ENCODE results near the gene KIF18B.

KIF18B gene

DNA sequence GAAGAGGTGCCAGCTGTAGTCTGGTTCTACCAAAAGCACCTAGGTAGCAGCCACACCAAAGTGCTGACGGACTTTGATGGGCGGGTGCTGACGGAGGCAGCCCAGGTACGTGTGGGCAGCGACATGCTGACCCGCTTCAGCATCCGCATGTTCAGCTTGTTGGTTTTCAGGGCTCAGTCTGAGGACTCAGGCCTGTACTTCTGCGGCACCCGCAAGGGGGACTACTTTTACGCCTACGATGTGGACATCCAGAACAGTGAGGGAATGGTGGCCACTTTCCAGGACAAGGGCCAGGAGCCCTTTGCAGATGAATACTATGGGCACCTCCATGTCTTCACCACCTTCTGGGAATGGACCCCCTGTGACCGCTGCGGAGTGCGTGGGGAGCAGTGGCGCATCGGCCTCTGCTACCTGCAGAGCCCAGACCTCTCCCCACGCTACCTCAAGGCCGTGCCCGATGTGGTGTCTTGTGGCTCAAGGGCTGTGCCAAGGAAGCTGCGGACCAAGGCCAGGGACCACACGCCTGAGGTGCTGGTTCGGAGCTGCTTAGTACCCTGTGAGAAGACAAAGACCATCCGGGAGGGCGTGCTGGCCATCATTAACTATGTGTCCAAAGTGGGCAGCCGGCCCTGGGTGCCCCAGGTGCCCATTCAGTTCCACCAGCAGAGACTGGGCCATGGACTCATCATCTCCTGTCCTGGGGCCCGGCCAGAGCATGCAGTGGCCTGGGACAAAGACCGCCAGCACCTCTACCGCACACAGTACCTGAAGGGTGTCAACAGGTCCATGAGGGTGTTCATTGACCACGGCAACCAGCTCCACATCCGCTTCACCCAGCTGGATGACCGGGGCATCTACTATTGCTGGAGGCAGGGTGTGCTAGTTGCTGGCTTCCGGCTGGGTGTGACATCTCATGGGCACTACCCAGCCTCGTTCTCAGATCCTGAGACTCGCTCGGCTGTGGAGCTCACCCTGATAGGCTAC lies 43.3 kb downstream of the KIF18B start:
- no peak for FAIRE-seq

DNA sequence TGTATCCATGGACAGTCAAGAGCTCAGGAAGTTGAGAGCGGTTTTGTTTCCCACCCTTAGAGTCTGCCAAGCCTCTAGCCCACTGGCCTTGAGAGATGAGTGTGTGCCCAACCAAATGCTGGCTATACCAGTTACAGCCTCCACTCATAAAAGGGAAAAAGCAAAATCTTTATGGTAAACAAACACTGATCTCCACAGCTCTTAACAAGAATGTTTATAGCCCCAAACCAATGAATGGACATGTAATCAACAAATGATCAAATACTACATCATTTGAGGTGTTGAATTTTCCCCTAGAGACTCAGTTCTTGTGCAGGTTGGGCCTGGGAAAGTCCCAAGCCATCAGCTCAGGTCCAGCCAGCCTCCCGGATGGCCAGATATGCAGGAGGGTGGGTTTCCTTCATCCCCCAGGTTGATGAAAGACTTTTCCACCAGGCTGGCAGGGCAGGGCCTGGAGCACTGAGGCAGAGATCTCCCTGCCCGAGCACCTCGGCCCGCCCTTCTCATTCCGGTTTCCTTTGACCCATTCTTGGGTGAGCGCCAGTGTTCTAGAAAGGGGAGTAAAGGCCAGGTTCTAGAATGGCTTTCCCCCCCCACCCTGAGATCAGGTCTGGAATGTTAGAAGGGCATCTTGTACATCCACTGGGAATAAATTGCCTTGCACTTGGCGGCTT lies 44.4 kb downstream of the KIF18B start:
- FAIRE-seq = no peak

DNA sequence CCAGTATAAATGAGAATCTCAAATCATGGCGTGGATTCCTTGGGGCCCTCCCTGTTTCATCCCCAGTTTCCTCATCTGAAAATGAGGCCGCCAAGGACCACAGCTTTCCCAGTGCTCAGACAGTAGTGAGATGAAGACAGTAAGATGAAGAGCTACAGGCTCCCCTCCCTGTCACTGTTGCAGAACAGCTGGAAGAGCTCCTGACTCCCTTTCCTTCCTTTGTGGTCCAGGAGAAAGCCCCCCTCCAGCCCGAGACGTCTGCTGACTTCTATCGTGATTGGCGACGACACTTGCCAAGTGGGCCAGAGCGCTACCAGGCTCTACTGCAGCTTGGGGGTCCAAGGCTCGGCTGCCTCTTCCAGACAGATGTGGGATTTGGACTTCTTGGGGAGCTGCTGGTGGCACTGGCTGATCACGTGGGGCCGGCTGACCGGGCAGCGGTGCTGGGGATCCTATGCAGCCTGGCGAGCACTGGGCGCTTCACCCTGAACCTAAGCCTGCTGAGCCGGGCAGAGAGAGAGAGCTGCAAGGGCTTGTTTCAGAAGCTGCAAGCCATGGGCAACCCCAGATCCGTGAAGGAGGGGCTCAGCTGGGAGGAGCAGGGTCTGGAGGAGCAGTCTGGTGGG lies 45.3 kb downstream of the KIF18B start:
- no peak for FAIRE-seq

DNA sequence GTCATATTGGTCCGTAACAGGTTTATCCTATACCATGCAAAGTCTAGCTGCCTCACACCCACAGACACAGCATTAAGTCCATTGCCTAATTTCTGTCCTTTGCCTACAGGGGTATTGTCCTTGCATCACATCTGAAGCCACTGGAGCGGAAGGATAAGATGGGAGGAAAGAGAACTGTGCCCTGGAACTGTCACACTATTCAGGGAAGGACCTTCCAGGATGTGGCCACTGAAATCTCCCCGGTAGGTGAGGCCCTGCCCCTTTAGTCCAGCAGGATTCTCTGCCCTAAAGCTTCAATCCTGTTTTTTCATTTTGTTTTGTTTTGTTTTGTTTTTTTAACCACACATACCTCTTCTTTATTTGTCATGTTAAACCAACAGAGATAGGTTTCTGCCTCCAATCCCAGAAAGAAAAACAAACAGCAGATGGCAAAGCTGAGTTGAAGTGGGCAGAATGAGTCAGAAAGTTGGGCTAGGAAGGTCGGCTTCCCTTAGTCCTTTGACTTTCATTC lies 46.1 kb downstream of the KIF18B start:
- peak; percentile 66 for FAIRE-seq

DNA sequence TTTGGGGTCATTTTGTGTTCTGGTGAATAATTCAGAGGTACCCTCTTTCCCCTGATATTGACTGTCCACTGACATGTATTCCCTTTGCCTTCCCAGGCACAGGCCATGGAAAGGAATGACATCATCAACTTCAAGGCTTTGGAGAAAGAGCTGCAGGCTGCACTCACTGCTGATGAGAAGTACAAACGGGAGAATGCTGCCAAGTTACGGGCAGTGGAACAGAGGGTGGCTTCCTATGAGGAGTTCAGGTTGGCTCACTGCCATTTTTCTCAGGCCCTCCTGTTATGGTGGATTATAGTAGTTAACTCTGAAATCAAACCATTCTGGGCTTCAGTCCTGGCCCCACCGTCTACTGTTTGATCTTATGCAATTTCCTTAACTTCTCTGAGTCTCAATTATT lies 46.7 kb downstream of the KIF18B start:
- FAIRE-seq = no peak

DNA sequence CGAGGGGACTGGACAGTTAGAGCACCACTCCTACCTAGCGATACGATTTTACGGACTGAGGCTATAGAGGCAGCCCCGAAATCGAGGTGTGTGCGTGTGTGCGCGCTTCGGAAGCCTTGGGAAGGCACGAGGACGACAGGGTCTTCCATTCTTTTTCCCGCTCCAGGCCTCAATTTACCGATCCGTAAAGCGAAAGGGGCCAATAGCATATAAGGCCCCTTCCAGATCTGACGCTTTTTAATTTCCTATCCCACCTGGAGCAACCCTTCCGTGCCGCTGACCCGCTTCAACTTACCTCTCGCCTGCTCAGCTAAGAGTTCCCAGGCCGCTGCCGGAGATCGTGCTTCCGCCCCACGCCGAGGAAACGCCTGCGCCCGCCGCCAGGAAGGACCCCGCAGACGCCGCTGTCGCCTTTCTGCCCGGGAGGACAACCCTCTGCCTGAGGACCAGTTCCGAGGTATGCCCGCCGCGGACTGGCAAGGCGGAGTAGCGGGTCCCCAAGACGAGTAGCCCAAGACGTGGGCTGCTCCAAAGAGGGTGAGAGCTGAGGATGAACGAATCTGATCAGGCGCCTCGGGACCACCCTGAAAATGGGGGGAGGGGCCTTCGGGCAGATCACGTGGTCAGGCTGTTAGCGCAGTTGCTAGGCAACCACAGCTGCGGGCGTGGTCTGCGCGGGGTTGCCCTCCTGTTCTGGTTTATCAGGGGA lies 48.3 kb downstream of the KIF18B start, which contains the start of gene EFTUD2:
Gene EFTUD2, minus strand, starts transcription at position 372 of the 709 bp plus-strand sequence. CDS start 4,924 bp downstream, outside the sequence.
- peak; percentile 82 for FAIRE-seq

DNA sequence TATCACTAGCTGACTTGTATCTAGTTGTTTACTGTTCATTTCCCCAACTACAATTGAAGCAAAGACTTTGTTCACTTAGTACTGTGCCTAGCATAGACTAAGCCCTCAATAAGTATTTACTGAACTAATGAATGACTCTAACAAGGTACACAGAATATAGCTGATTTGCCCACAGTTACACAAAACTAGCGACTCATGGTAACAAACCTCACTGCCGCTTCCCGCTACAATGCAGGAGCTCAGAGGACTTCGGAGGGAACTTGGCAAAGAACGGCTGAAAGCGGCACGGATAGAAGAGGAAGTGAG lies 48.9 kb downstream of the KIF18B start:
- FAIRE-seq = no peak

DNA sequence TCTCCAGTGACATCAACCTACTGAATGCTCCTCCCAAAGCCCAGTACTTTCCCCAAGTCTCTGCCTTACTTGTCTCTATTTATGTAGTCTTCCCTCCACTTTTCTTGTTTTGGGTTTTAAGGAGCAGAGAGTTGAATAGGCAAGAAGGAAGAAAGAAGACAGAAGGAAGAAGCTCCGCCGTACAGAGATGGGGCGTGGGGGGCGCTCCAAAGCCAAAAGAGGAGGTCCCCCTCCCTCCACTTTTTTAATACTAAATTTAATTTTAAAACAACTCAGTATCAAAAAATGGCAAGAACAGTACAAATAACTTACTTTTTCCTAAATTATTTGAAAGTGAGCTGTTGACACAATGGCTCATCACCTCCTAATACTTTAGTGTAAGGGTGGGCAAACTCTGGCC lies 52.9 kb downstream of the KIF18B start:
- no peak for FAIRE-seq

DNA sequence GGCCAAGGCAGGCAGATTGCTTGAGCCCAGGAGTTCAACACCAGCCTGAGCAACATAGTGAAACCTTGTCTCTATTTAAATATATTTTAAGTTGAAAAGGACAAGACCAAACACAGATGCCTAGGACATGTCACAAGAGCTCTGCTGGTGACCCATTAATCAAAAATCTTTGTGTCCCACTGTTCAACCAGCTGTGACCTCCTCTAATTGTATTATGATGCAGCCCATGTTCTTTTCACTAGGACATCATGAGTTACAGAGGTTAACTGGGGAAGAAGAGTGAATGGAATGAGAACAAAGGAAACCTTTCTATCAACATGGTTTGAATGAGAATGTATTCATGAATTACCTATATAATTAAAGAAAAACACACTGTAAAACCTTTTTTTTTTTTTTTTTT lies 55.3 kb downstream of the KIF18B start:
- FAIRE-seq = no peak

DNA sequence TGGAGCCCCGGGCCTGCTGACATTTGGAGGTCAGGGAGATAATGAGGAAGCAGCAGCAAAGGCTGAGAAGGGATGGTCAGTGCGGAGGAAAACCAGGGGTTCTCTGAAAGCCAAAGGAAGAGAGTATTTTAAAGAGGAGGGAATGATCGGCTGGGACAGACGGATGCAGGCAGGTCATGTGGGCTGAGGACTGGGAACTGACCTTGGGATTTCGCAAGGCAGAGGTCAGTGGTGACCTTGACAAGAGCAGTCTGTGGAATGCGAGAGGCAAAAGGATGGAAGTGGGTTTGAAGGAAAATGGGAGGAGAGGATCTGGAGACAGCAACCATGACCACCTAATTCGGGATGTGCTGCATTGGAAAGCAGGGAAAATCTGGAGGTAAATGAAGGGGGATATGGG lies 58.6 kb downstream of the KIF18B start:
- no peak for FAIRE-seq

DNA sequence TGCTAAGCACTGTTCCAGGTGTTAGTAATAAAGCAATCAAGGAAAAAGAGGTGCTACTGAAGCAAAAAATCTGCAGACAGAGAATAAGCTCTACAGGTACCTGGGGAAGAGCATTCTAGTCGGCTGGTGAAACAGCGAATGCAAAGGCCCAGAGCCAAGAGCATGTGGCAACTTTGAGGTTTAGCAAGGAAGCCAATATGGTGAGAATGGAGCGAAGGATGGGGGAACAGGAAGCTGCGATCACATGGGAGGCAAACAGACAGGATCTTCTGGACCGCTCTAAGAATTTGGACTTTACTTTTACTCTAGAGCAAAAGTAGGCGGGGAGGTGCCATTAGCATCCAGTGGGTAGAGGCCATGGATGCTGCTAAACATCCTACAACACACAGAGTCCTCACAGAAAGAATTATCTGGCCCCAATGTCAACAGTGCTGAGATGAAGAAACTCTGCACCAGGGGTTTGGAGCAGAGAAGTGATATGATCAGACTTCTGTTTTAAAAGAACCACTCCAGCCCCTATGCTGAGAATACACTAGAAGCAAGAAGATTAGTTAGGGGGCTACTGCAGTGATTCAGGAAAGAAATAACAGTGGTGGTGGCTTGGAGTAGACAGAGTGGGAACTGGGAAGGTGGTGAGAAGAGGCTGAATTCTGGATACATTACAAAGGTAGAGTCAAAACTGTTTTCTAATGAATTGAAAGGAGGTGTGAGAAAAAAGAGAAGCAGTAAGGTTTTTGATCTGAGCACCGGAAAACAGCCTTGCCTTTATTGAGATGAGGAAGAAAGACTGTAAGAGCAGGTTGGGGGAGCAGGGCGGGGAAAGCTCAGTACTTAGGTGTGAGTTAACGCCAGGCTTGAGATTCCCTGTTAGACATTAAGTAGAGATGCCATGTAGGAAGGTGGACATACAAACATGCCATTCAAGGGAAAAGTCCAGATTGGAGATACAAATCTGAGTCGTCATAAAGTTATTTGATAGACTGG lies 59.3 kb downstream of the KIF18B start:
- FAIRE-seq = no peak

DNA sequence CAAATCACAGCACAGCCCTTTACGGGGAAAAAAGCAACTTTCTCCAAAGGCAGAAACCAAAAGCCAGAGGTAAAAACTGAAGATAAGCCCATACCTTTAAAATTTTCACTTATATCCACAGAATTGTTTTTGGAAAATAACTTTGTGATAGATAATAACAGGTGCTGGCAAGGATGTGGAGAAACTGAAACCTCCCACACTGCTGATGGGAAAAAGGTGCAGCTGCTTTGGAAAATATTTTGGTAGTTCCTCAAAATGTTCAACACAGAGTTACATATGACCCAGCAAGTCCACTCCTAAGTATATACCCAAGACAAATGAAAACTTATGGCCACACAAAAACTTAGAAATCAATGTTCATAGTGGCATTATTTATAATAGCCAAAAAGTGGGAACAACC lies 60.6 kb downstream of the KIF18B start:
- no peak for FAIRE-seq

DNA sequence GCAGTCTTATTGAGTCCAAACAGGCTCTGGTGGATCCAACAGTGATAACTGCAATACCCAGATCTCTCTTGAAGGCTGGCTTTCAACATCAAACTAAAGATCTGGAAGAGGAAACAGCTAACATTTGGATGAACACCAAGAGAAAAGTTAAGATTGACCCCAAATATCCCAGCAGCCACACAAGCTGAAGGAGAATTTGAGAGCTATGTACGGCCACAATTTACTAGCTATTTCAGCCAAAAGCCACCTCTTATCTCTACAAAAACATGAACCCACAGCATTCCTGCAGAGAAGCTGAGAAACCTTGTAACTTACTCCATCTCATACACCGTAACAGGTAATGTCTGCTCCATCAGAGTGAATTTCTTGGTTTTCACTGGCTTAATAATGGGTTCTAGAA lies 62.6 kb downstream of the KIF18B start:
- FAIRE-seq = no peak

DNA sequence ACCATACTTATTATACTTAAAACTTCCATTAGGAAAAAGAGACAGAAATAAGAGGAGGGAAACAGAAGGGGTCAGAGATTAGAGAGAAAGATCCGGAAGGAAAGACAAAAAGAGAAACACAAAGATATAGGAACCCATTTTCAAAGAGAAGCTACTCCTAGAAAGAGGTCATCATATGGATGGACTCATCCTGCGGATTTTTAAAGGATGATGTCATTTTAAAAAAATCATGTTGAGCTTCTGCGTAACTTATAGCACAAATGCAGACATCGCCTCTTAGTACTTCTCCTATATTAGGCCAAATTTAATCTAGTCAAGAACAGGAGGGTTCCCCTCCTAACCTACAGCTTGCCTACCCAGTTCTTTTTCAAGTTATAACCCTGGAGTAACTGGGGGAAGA lies 66.4 kb downstream of the KIF18B start:
- FAIRE-seq = no peak

DNA sequence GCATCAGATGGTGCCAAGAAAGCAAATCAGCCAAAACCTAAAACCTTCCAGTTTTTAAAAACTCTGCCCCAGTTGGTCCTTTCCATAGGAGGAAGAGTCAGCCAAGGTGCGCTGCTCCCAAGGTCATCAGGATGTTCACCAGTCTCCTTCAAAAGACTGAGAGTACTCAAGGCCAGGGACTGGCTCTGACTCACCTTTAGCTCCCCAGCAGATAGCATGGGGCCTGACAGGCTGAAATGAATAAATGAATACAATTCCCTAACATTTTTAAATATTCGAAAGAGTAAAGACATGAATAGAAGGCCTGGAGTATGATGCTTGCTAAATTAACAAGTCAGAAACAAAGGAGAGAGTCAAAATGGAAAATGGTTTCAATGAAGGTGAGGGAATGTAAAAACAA lies 67.5 kb downstream of the KIF18B start:
- no peak for FAIRE-seq

DNA sequence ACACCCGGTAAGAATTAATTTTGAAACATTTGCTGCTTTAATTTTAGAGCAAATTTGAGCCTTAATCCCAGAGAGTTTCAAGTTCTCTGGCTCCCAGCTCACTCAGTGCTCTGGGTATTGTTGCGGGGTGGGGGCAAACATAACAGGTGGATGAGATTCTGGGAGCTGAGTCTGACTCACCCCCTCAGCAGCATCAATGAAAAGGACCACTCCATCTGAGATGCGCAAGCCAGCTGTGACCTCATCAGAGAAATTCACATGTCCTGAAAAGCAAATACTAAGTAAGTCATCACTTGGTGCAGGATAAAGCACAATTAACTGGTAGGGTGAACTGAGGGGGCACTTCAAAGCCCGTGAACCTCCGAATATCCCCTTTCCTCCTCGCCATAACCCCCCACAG lies 68.2 kb downstream of the KIF18B start:
- no peak for FAIRE-seq

DNA sequence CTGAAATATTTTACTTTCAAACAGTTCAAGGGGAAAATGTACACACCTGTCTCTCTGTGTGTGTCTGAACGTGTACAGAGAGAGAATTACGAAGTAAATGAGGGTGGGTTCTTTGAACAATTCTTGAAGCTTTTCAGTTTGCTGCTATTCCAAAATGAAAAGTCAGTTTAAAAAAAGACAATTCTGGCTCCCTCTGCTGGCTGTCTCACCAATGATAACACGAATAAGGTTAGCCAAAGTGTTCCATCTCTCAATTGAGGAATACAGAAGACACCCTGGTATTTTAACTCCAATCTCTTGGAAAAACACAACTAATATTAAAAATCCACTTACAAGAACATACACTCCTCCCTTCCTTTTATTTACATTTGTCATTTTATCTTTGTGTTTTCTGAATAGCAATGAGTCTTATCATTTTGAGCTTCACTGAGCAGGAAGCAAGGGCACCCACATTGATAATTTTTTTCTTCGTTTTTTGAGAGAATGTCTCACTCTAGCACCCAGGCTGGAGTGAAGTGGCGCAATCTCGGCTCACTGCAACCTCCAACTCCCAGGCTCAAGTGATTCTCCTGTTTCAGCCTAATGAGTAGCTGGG lies 68.8 kb downstream of the KIF18B start:
- FAIRE-seq = peak; percentile 98

DNA sequence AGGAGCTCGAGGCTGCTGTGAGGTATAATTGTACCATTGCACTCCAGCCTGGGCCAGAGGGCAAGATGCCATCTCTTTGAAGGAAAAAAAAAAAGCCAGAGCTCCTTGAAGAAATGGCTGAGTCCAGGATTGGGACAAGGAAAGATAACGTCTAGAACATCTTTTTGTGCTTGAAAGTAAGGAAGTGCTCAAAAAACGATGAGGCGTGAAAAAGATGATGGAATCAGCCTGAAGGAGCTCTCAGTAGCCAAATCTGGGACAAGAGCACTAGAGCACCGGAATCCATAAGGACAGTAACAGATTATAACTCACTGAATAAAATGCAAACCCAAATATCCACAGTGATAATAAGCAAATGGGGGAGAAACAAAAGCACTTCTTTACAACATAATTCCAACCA lies 70.5 kb downstream of the KIF18B start:
- FAIRE-seq = no peak

DNA sequence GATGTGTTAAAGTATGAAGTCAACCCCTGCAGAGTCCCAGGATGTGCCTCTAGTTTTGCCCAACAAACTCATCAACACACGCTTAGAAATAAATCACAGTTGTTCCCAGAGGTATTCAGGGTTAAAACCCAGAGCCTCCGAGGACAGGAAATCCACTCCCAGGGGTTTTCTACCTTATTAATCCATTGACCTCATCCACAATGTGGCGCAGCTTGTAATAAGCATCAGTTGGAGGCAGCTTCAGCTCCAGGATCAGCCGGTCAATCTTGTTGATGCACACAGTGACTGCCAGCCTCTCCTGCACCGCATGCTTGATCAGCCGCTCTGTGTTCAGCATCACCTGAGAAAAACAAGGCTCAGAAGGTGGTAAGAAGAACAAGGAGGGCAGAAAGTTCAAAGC lies 71.8 kb downstream of the KIF18B start:
- no peak for FAIRE-seq
